Kidney (tissue), 14 donors: Measurements from ENCODE around the gene GRAMD2B. TPM values are rescaled to one million over a fixed set of nuclear protein-coding genes. Genes with fewer than 3 reads are reported as not detected.

ENCODE experiments used
- DNase-seq, 5 donors: peaks; one replicate each; pipeline ENCODE4 v3.0.0-alpha.2; 2013 to 2020
- FAIRE-seq: peaks from 2 replicates; lab custom pipeline; 2012; peaks lifted over from hg19 to GRCh38; lab: Jason Lieb, UNC
- H3K27ac ChIP-seq, 2 donors: one replicate each; pipeline ENCODE4 v1.7.0; 2013; ENCODE audit warnings: low read depth in 2 of 2, low read length in 2 of 2, inconsistent platforms in 1 of 2
- H3K27me3 ChIP-seq: one replicate; pipeline ENCODE4 v1.7.1; 2013; ENCODE audit warnings: low read length, inconsistent platforms; ENCODE audit not compliant: control insufficient read depth, insufficient read depth
- H3K36me3 ChIP-seq, 3 donors: one replicate each; pipeline versions ENCODE4 v1.7.0 to v1.7.1; 2013; ENCODE audit warnings: low read length in 3 of 3, control low read depth in 1 of 3, inconsistent platforms in 1 of 3; ENCODE audit not compliant: insufficient read depth in 3 of 3, control insufficient read depth in 2 of 3
- H3K4me1 ChIP-seq, 3 donors: one replicate each; pipeline versions ENCODE4 v1.7.0 to v1.7.1; 2013; ENCODE audit warnings: low read length in 3 of 3, inconsistent platforms in 1 of 3, low read depth in 1 of 3; ENCODE audit not compliant: control insufficient read depth in 2 of 3, insufficient read depth in 2 of 3
- H3K4me3 ChIP-seq, 3 donors: one replicate each; pipeline versions ENCODE4 v1.7.0 to v1.8.1; 2013; ENCODE audit warnings: low read length in 3 of 3, control low read depth in 1 of 3, inconsistent platforms in 1 of 3
- H3K9ac ChIP-seq, 3 donors: one replicate each; pipeline versions ENCODE4 v1.7.0 to v1.7.1; 2013; ENCODE audit warnings: low read length in 3 of 3, control low read depth in 1 of 3, inconsistent platforms in 1 of 3
- H3K9me3 ChIP-seq, 3 donors: one replicate each; pipeline versions ENCODE4 v1.7.0 to v1.7.1; 2013; ENCODE audit warnings: low read length in 3 of 3, control low read depth in 1 of 3, inconsistent platforms in 1 of 3; ENCODE audit not compliant: control insufficient read depth in 2 of 3, insufficient read depth in 1 of 3
- intact Hi-C: fragments of 100-400 bp; cut with DNase I; formaldehyde crosslinking; loops from one replicate; pipeline ENCODE4 v1.11.1; 2022
- polyA plus RNA-seq: library from polyadenylated mRNA; stranded (reverse); fragments of 350-450 nt; fragmentation: Illumina TruSeq; extraction: RNeasy Lipid Tissue Mini Kit (QIAGEN cat#74804); gene quantifications from one replicate; pipeline ENCODE4 v1.2.3, GENCODE V29; 2014; ENCODE audit warnings: low read depth, low replicate concordance; ENCODE audit not compliant: insufficient read depth
- total RNA-seq: library from RNA; stranded (reverse); fragmentation: NEBNext Ultra II Directional; extraction: Animal tissue kit (Norgen Biotek cat#: 25700); gene quantifications from one replicate; pipeline ENCODE4 v1.2.1, GENCODE V29; 2021
- TF ChIP-seq, protein P1 (sequence below): IDR thresholded peaks from 3 replicates; pipeline ENCODE4 v1.5.1; 2012; ENCODE audit warnings: mild to moderate bottlenecking, moderate library complexity, borderline replicate concordance; ENCODE audit not compliant: insufficient read depth; ENCODE audit errors: extremely low read depth
- donor health status: control.
- donor health status: control.
- donor health status: control.
- donor health status: control.
- donor health status: control.
- donor health status: DM: yes; HTN: yes; CAD: no.
- donor health status: Normal renal cell carcinoma (clear cell type).

Gene GRAMD2B
- total and polyA plus RNA-seq, 2 donors from 2014 or later: 18.4 to 38.5 TPM

DNA sequence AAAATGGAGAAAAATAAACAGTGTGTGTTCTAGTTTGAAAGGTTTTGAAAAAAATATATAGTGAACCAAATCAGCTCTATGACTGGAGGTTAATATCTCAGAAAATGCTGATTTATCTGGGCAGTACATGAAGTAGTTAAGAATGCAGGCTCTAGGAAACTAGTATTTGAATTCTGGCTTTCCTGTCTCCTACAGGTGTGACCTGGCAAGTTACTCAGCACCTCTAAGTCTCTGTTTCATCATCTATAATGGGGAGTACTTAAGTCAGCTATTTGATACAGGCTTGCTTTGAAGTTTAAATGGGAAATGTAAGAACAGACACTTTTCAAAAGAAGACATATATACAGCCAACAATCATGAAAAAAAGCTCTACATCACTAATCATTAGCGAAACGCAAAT is 5.2 kb downstream of the GRAMD2B start:
- peaks cover 0 to 4% (median 0%) of the 10 kb centered on the region in 3 donors for H3K4me1 ChIP-seq
- no peak overlapping the region for H3K27ac ChIP-seq
- intact Hi-C loops: no loop called here
- H3K36me3 ChIP-seq: no peaks in the 10 kb centered on the region
- H3K4me3 ChIP-seq: no peak overlapping the region
- DNase-seq (no peak), FAIRE-seq (no peak)
- H3K9me3 ChIP-seq: no peaks in the 10 kb centered on the region
- no peaks in the 10 kb centered on the region for H3K27me3 ChIP-seq
- H3K9ac ChIP-seq: no peak overlapping the region
- TF ChIP-seq, protein P1, sequence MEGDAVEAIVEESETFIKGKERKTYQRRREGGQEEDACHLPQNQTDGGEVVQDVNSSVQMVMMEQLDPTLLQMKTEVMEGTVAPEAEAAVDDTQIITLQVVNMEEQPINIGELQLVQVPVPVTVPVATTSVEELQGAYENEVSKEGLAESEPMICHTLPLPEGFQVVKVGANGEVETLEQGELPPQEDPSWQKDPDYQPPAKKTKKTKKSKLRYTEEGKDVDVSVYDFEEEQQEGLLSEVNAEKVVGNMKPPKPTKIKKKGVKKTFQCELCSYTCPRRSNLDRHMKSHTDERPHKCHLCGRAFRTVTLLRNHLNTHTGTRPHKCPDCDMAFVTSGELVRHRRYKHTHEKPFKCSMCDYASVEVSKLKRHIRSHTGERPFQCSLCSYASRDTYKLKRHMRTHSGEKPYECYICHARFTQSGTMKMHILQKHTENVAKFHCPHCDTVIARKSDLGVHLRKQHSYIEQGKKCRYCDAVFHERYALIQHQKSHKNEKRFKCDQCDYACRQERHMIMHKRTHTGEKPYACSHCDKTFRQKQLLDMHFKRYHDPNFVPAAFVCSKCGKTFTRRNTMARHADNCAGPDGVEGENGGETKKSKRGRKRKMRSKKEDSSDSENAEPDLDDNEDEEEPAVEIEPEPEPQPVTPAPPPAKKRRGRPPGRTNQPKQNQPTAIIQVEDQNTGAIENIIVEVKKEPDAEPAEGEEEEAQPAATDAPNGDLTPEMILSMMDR: no peak

GRCh38 chr5:126430631-126431030 is 7.4 kb downstream of the GRAMD2B start:
- Histone ChIP-seq H3K27ac (no peak overlapping the region), H3K36me3 (no peaks in the 10 kb centered on the region), H3K4me1 (no peaks in the 10 kb centered on the region), H3K9me3 (no peaks in the 10 kb centered on the region), H3K27me3 (no peaks in the 10 kb centered on the region), H3K9ac (no peak overlapping the region), H3K4me3 (no peak overlapping the region)
- FAIRE-seq (peak; percentile 52), DNase-seq (no peak)
- intact Hi-C loops: loop anchor here (10.0 kb wide), 1 partner anchor 54 kb away; no protein-coding TSS in a partner anchor
- TF ChIP-seq, protein P1: no peak

GRCh38 chr5:126433701-126434100 is 10.5 kb downstream of the GRAMD2B start:
- intact Hi-C loops: loop anchor here (10.0 kb wide), 1 partner anchor 51 kb away; no protein-coding TSS in a partner anchor
- TF ChIP-seq, protein P1: no peak
- FAIRE-seq: no peak
- no peak for DNase-seq
- H3K4me1 ChIP-seq: no peaks in the 10 kb centered on the region
- H3K36me3 ChIP-seq: peaks cover 0 to 5% (median 0%) of the 10 kb centered on the region in 3 donors
- H3K9me3 ChIP-seq: no peaks in the 10 kb centered on the region
- H3K27ac ChIP-seq: no peak overlapping the region
- H3K9ac ChIP-seq: no peak overlapping the region
- no peaks in the 10 kb centered on the region for H3K27me3 ChIP-seq
- H3K4me3 ChIP-seq: no peak overlapping the region

DNA sequence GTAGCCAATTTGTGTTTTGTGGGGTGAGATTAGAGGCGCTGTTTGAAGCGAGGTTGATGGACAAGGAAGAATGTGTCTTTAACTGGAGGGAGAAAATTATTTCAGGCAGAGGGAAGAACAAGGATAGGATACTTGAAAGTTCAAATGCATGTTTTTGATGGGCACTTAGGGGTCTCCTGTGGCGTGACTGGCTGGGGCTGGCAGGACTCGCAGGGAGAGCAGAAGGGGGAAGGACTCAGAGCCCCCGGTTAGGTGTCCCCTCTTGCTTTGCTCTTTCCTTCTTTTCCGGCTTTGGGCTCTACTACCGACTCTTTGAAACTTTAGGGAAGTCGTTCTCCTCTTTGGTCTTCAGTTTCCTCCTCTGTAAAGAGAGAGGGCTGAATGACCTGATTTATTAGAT is 12.1 kb downstream of the GRAMD2B start:
- intact Hi-C loops: loop anchor here (10.0 kb wide), 1 partner anchor 50 kb away; no protein-coding TSS in a partner anchor
- Histone ChIP-seq H3K36me3 (peaks cover 0 to 5% (median 0%) of the 10 kb centered on the region in 3 donors), H3K27ac (no peak overlapping the region), H3K4me1 (no peaks in the 10 kb centered on the region), H3K4me3 (no peak overlapping the region), H3K9me3 (no peaks in the 10 kb centered on the region), H3K27me3 (no peaks in the 10 kb centered on the region), H3K9ac (no peak overlapping the region)
- TF ChIP-seq, protein P1: no peak
- FAIRE-seq: no peak
- peak in 1 of 5 donors; percentile 17 for DNase-seq
